Loucy (cell line): ENCODE results near the gene UGT1A9.
"Not testable (repeated sequence)": the region's sequence is repeated elsewhere in the genome, so short reads cannot be mapped to it uniquely, and the experiment has no call there.

Experiments
- H2AFZ ChIP-seq: fragments of 200-600 bp; sonication (generic); 2 replicates; pipeline ENCODE4 v1.6.0; 2016; ENCODE audit warnings: antibody characterized with exemption, mild to moderate bottlenecking, low read length, moderate library complexity
- H3F3A ChIP-seq: fragments of 200-600 bp; 2 replicates; pipeline ENCODE4 v1.6.0; 2016; ENCODE audit warnings: antibody characterized with exemption, low read depth, mild to moderate bottlenecking
- H3K27me3 ChIP-seq: fragments of 200-600 bp; sonication (generic); 2 replicates; pipeline ENCODE4 v1.6.1; 2014; ENCODE audit warnings: low read length, mild to moderate bottlenecking; ENCODE audit not compliant: insufficient read depth, poor library complexity, severe bottlenecking
- H3K36me3 ChIP-seq: fragments of 200-600 bp; sonication (generic); 2 replicates; pipeline ENCODE4 v1.6.1; 2016; ENCODE audit warnings: low read length; ENCODE audit not compliant: insufficient read depth
- H3K4me1 ChIP-seq: fragments of 200-600 bp; sonication (generic); 2 replicates; pipeline ENCODE4 v1.5.1; 2014; ENCODE audit warnings: low read length, mild to moderate bottlenecking; ENCODE audit not compliant: insufficient read depth, poor library complexity, severe bottlenecking
- H3K4me2 ChIP-seq: fragments of 200-600 bp; sonication (generic); 2 replicates; pipeline ENCODE4 v1.6.0; 2014; ENCODE audit warnings: antibody characterized with exemption, low read length, low read depth, mild to moderate bottlenecking; ENCODE audit not compliant: poor library complexity, severe bottlenecking
- H3K4me3 ChIP-seq: fragments of 200-600 bp; sonication (generic); 2 replicates; pipeline ENCODE4 v1.5.1; 2014; ENCODE audit warnings: low read length, mild to moderate bottlenecking, mixed read lengths; ENCODE audit not compliant: poor library complexity, severe bottlenecking
- H3K79me2 ChIP-seq: fragments of 200-600 bp; sonication (generic); 2 replicates; pipeline ENCODE4 v1.6.1; 2014; ENCODE audit warnings: low read length; ENCODE audit not compliant: insufficient read depth
- H3K9ac ChIP-seq: fragments of 200-600 bp; sonication (generic); 2 replicates; pipeline ENCODE4 v1.6.0; 2014; ENCODE audit warnings: mild to moderate bottlenecking, low read depth, low read length, moderate library complexity; ENCODE audit not compliant: poor library complexity, severe bottlenecking
- H3K9me2 ChIP-seq: fragments of 200-600 bp; sonication (generic); replicated peaks from 2 replicates; pipeline ENCODE4 v1.6.1; 2016; ENCODE audit warnings: low read depth, low read length, mixed read lengths
- H3K9me3 ChIP-seq: fragments of 200-600 bp; sonication (generic); 2 replicates; pipeline ENCODE4 v1.6.1; 2014; ENCODE audit warnings: mild to moderate bottlenecking, antibody characterized with exemption, low read length, low read depth; ENCODE audit not compliant: insufficient read depth
- H4K20me1 ChIP-seq: fragments of 200-600 bp; sonication (generic); 2 replicates; pipeline ENCODE4 v1.6.0; 2014; ENCODE audit warnings: antibody characterized with exemption, low read length, mild to moderate bottlenecking; ENCODE audit not compliant: insufficient read depth, poor library complexity, severe bottlenecking
- EZH2phosphoT487 ChIP-seq: fragments of 200-600 bp; IDR thresholded peaks from 2 replicates; pipeline ENCODE4 v1.6.1; 2018; ENCODE audit warnings: antibody characterized with exemption, mild to moderate bottlenecking, moderate library complexity, borderline replicate concordance
- TF ChIP-seq, protein P1 (sequence below): fragments of 200-600 bp; sonication (generic); conservative IDR thresholded peaks from 2 replicates; pipeline ENCODE4 v1.5.1; 2014; ENCODE audit warnings: mild to moderate bottlenecking, antibody characterized with exemption, low read length

UGT1A9 gene

DNA sequence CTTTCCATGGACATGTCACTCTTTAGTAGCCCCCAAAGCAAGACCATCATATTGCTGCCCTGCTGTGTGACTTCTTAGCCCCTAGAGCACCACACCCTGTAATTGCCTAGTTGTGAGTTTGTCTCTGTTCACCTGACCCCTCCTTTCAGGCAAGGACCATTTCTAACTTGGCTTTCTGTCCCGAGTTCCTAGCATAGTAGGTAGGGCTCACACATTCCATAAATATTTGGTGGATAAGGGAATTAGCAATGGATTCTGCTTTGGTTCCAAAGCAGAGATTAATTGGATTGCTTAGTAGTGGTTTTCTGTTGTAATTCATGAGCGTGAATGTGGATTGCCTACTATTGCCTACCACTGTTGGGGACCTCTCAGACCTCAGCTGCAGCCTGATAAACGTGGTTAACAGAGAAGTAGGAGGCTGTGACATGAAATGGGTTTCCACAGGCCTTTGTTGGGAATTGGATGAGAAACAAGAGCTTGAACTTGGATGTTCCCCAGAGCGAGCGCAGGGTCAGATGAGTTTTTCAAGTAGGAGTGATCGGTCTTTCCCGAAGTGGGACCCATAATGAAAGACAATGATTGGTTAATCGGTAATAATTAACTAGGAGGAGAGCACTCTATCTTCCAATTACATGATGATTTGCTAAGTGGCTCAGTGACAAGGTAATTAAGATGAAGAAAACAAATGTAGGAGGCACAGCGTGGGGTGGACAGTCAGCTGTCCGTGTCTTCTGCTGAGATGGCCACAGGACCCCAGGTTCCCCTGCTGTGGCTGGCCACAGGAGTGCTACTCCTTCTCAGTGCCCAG is 75.0 kb downstream of the UGT1A9 start:
- Histone ChIP-seq H3K36me3 (no peaks in the 10 kb centered on the region), H4K20me1 (no peaks in the 10 kb centered on the region), H3K4me2 (no peak overlapping the region), H3K79me2 (no peaks in the 10 kb centered on the region), H3F3A (no peaks in the 10 kb centered on the region), H3K4me3 (no peak overlapping the region), H3K27me3 (no peaks in the 10 kb centered on the region), H3K9me2 (no peaks in the 10 kb centered on the region), H2AFZ (no peak overlapping the region), H3K4me1 (no peaks in the 10 kb centered on the region), H3K9ac (no peak overlapping the region), H3K9me3 (no peaks in the 10 kb centered on the region)
- TF ChIP-seq, protein P1, sequence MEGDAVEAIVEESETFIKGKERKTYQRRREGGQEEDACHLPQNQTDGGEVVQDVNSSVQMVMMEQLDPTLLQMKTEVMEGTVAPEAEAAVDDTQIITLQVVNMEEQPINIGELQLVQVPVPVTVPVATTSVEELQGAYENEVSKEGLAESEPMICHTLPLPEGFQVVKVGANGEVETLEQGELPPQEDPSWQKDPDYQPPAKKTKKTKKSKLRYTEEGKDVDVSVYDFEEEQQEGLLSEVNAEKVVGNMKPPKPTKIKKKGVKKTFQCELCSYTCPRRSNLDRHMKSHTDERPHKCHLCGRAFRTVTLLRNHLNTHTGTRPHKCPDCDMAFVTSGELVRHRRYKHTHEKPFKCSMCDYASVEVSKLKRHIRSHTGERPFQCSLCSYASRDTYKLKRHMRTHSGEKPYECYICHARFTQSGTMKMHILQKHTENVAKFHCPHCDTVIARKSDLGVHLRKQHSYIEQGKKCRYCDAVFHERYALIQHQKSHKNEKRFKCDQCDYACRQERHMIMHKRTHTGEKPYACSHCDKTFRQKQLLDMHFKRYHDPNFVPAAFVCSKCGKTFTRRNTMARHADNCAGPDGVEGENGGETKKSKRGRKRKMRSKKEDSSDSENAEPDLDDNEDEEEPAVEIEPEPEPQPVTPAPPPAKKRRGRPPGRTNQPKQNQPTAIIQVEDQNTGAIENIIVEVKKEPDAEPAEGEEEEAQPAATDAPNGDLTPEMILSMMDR, result no peak
- no peak for TF ChIP-seq EZH2phosphoT487

DNA sequence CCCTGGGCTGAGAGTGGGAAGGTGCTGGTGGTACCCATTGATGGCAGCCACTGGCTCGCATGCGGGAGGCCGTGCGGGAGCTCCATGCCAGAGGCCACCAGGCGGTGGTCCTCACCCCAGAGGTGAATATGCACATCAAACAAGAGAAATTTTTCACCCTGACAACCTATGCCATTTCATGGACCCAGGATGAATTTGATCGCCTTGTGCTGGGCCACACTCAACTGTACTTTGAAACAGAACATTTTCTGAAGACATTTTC is 75.5 kb downstream of the UGT1A9 start:
- TF ChIP-seq EZH2phosphoT487, result no peak
- TF ChIP-seq, protein P1, result no peak
- H3K4me1 ChIP-seq, result no peaks in the 10 kb centered on the region
- no peaks in the 10 kb centered on the region for H3K9me3 ChIP-seq
- no peak overlapping the region for H3K4me2 ChIP-seq
- H2AFZ ChIP-seq, result no peak overlapping the region
- H3K36me3 ChIP-seq, result no peaks in the 10 kb centered on the region
- H3K4me3 ChIP-seq, result no peak overlapping the region
- H3K79me2 ChIP-seq, result no peaks in the 10 kb centered on the region
- no peaks in the 10 kb centered on the region for H3K9me2 ChIP-seq
- H4K20me1 ChIP-seq, result no peaks in the 10 kb centered on the region
- H3K9ac ChIP-seq, result no peak overlapping the region
- H3K27me3 ChIP-seq, result no peaks in the 10 kb centered on the region
- H3F3A ChIP-seq, result no peaks in the 10 kb centered on the region

DNA sequence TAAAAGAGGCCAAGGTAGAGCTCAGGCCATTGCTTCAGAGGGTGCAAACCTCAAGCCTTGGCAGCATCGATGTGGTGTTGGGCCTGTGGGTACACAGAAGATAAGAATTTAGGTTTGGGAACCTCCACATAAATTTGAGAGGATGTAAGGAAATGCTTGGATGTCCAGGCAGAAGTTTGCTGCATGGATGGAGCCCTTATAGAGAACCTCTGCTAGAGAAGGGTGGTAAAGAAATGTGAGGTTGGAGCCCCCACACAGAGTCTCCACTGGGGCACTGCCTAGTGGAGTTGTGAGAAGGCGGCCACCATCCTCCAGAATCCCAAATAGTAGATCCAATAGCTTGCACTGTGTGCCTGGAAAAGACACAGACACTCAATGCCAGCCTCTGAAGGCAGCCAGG is 79.0 kb downstream of the UGT1A9 start:
- H2AFZ ChIP-seq, H3F3A ChIP-seq, H3K9me3 ChIP-seq, H3K4me2 ChIP-seq, H3K79me2 ChIP-seq, H4K20me1 ChIP-seq, H3K9ac ChIP-seq, H3K27me3 ChIP-seq, H3K36me3 ChIP-seq, H3K4me1 ChIP-seq, H3K9me2 ChIP-seq, H3K4me3 ChIP-seq: not testable (repeated sequence)

DNA sequence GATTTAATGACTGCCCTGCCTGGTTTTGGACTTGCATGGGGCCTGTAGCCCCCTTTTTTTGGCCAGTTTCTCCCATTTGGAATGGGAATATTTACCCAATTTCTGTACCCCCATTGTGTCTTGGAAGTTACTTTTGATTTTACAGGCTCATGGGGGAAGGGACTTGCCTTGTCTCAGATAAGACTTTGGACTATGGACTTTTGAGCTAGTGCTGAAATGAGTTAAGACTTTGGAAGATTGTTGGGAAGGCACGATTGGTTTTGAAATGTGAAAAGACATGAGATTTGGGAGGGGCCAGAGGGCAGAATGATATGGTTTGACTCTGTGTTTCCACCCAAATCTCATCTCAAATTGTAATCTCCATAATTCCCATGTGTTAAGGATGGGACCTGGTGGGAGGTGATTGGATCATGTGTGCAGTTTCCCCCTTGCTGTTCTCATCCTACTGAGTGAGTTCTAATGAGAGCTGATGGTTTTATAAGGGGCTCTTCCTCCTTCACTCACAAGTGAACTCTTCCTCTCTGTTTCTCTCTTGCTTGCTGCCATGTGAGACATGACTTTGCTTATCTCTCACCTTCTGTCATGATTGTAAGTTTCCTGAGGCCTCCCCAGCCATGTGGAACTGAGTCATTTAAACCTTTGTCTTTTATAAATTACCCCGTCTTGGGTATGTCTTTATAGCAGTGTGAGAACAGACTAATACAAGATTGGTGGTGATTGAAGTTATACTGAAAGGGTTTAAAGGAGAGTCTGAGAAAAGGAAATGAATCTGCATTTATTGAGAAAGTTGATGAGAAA is 79.7 kb downstream of the UGT1A9 start:
- H4K20me1 ChIP-seq, H3K36me3 ChIP-seq, H2AFZ ChIP-seq, H3K9me2 ChIP-seq, H3K27me3 ChIP-seq, H3K9me3 ChIP-seq, H3K4me2 ChIP-seq, H3K9ac ChIP-seq, H3K4me1 ChIP-seq, H3K4me3 ChIP-seq, H3F3A ChIP-seq, H3K79me2 ChIP-seq: not testable (repeated sequence)
